CD4-positive, CD25-positive, alpha-beta regulatory T cell (primary cell): ENCODE data around the gene TPK1. TPM values are rescaled to one million over a fixed set of nuclear protein-coding genes. Genes with fewer than 3 reads are reported as not detected.
"Not testable (repeated sequence)": the region's sequence is repeated elsewhere in the genome, so short reads cannot be mapped to it uniquely, and the experiment has no call there.

ENCODE experiments used
- ATAC-seq, 2 donors: fragments of 150-1000 bp; cut with Tn5 transposase; one replicate each; pipeline ENCODE4 v1.10.0; 2021; ENCODE audit warnings: low read depth in 2 of 2, moderate number of reproducible peaks in 2 of 2, moderate library complexity in 1 of 2
- DNase-seq, 3 donors: peaks; one replicate each; pipeline versions ENCODE4 v3.0.0 to v3.0.0-alpha.2; 2012 to 2022; ENCODE audit warnings: mixed read lengths in 1 of 3
- H3K27ac ChIP-seq: one replicate; pipeline ENCODE4 v1.7.0; 2013; ENCODE audit warnings: mild to moderate bottlenecking, low read length; ENCODE audit not compliant: insufficient read depth, poor library complexity, severe bottlenecking
- H3K27me3 ChIP-seq: one replicate; pipeline ENCODE4 v1.7.0; 2013; ENCODE audit warnings: low read length; ENCODE audit not compliant: control insufficient read depth, insufficient read depth
- H3K36me3 ChIP-seq: one replicate; pipeline ENCODE4 v1.7.0; 2013; ENCODE audit warnings: mild to moderate bottlenecking, low read length, moderate library complexity; ENCODE audit not compliant: control insufficient read depth, insufficient read depth
- H3K4me1 ChIP-seq: 2 replicates; pipeline ENCODE4 v1.7.0; 2013; ENCODE audit warnings: mild to moderate bottlenecking, low read length; ENCODE audit not compliant: insufficient read depth, control insufficient read depth, poor library complexity, severe bottlenecking
- H3K4me3 ChIP-seq: one replicate; pipeline ENCODE4 v1.7.0; 2013; ENCODE audit warnings: low read depth, mild to moderate bottlenecking, low read length, moderate library complexity
- H3K9me3 ChIP-seq, 2 experiments: 1 replicate in 1 of 2; 2 replicates in 1 of 2; pipeline ENCODE4 v1.7.0; 2013; ENCODE audit warnings: low read length in 2 of 2, mild to moderate bottlenecking in 1 of 2, moderate library complexity in 1 of 2; ENCODE audit not compliant: control insufficient read depth in 2 of 2
- H3K27ac Mint-ChIP-seq, 3 donors: one replicate each; pipeline ENCODE4 v1.8.0; 2020 to 2022; ENCODE audit warnings: mild to moderate bottlenecking in 3 of 3, mixed read lengths in 3 of 3, moderate library complexity in 2 of 3
- H3K27me3 Mint-ChIP-seq: one replicate; pipeline ENCODE4 v1.8.0; 2022; ENCODE audit warnings: mild to moderate bottlenecking, mixed read lengths
- H3K36me3 Mint-ChIP-seq: one replicate; pipeline ENCODE4 v1.8.0; 2020; ENCODE audit warnings: mixed read lengths
- H3K4me1 Mint-ChIP-seq, 4 donors: one replicate each; pipeline ENCODE4 v1.8.0; 2020 to 2022; ENCODE audit warnings: mixed read lengths in 4 of 4, mild to moderate bottlenecking in 1 of 4
- H3K4me3 Mint-ChIP-seq, 4 donors: one replicate each; pipeline ENCODE4 v1.8.0; 2020 to 2022; ENCODE audit warnings: mild to moderate bottlenecking in 4 of 4, mixed read lengths in 4 of 4, moderate library complexity in 3 of 4
- H3K9me3 Mint-ChIP-seq, 7 donors: one replicate each; pipeline ENCODE4 v1.8.0; 2020 to 2022; ENCODE audit warnings: mixed read lengths in 7 of 7, mild to moderate bottlenecking in 3 of 7, moderate library complexity in 2 of 7
- polyA plus RNA-seq, 4 donors: library from polyadenylated mRNA; unstranded; fragments of 300-500 nt; fragmentation: Illumina TruSeq; gene quantifications; one replicate each; pipeline ENCODE4 v1.2.3, GENCODE V29; 2021
- total RNA-seq: library from RNA; stranded (reverse); gene quantifications from one replicate; pipeline ENCODE4 v1.2.3, GENCODE V29; 2022

Gene TPK1
- total and polyA plus RNA-seq, 5 donors from 2014 or later = 30.5 to 38.8 (median 31.6) TPM

GRCh38 chr7:144812379-144813283, 23.2 kb downstream of the TPK1 start:
- H3K36me3 Mint-ChIP-seq = peaks cover 13% of the 10 kb centered on the region
- H3K27me3 Mint-ChIP-seq = no peaks in the 10 kb centered on the region

GRCh38 chr7:144805627-144806239, 30.1 kb downstream of the TPK1 start:
- Mint-ChIP-seq H3K27ac (no peak overlapping the region), H3K9me3 (peaks cover 0 to 3% (median 0%) of the 10 kb centered on the region in 7 donors), H3K36me3 (peaks cover 37% of the 10 kb centered on the region), H3K4me1 (peaks cover 27 to 73% (median 47%) of the 10 kb centered on the region in 4 donors), H3K4me3 (no peak overlapping the region), H3K27me3 (no peaks in the 10 kb centered on the region)
- H3K4me1 ChIP-seq = peaks cover 19% of the 10 kb centered on the region
- ATAC-seq (no peak), DNase-seq (no peak)
- no peaks in the 10 kb centered on the region for H3K9me3 ChIP-seq
- no peaks in the 10 kb centered on the region for H3K27me3 ChIP-seq
- H3K27ac ChIP-seq = no peak overlapping the region
- peaks cover 2% of the 10 kb centered on the region for H3K36me3 ChIP-seq
- H3K4me3 ChIP-seq = no peak overlapping the region

More at GRCh38 chr7:144812379-144813283, 23.2 kb downstream of the TPK1 start:
- Histone ChIP-seq H3K4me1 (peaks cover 42% of the 10 kb centered on the region), H3K4me3 (peak overlapping the region; percentile 81), H3K27ac (peak overlapping the region; percentile 79), H3K36me3 (no peaks in the 10 kb centered on the region), H3K9me3 (no peaks in the 10 kb centered on the region), H3K27me3 (no peaks in the 10 kb centered on the region)
- Mint-ChIP-seq H3K9me3 (peaks cover 0 to 2% (median 0%) of the 10 kb centered on the region in 7 donors), H3K4me1 (peaks cover 41 to 75% (median 60%) of the 10 kb centered on the region in 4 donors), H3K27ac (peak overlapping the region; percentile 91 to 95 (median 91)), H3K4me3 (peak overlapping the region; percentile 47 to 80 (median 76))
- ATAC-seq (peak; percentile 91 to 95), DNase-seq (peak; percentile 14 to 88 (median 66))

DNA sequence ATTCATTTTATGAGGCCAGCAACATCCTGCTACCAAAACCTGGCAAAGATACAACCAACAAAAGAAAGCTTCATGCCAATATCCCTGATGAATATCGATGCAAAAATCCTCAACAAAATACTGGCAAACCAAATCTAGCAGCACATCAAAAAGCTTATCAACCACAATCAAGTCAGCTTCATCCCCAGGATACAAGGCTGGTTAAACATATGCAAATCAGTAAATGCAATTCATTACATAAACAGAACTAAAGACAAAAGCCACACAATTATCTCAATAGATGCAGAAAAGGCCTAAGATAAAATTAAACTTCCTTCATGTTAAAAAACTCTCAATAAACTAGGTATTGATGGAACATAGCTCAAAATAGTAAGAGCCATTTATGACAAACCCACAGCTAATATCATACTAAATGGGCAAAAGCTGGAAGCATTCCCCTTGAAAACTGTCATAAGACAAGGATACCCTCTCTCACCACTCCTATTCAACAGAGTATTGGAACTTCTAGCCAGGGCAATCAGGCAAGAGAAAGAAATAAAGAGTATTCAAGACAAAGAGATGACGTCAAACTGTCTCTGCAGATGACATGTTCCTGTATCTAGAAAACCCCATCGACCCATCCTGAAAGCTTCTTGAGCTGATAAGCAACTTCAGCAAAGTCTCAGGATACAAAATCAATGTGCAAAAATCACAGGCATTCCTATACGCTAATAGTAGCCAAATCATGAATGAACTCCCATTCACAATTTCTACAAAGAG, 35.0 kb downstream of the TPK1 start:
- H3K27me3 Mint-ChIP-seq, H3K9me3 ChIP-seq, DNase-seq, H3K36me3 ChIP-seq, H3K27me3 ChIP-seq, H3K4me3 ChIP-seq, ATAC-seq, H3K4me3 Mint-ChIP-seq, H3K27ac ChIP-seq, H3K4me1 ChIP-seq: not testable (repeated sequence)
- Mint-ChIP-seq H3K4me1 (peaks cover 24 to 69% (median 41%) of the 10 kb centered on the region in 4 donors), H3K36me3 (peaks cover 55% of the 10 kb centered on the region), H3K27ac (peak overlapping the region in 1 of 3 donors; percentile 29), H3K9me3 (peaks cover 0 to 13% (median 4%) of the 10 kb centered on the region in 7 donors)

DNA sequence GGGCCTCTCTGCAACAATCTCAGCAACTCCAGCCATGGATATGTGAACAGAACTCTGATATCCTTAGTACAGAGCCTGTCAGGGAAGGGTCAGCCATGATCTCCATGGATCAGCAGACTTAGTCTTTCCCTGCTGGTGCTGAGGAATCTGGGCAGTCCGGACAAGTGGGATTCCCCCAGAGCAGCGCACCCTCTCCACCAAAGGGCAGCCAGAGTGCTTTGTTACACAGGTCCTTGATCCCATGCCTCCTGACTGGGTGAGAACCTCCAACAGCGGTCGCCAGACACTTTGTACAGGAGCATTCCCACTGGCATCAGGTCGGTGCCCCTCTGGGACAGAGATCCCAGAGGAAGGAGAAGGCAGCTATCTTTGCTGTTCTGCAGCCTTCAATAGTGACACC, 38.9 kb downstream of the TPK1 start:
- ATAC-seq = no peak
- H3K4me1 Mint-ChIP-seq = peaks cover 18 to 55% (median 31%) of the 10 kb centered on the region in 4 donors
- H3K27ac Mint-ChIP-seq = no peak overlapping the region
- no peaks in the 10 kb centered on the region for H3K27me3 Mint-ChIP-seq
- Histone ChIP-seq H3K36me3 (peaks cover 3% of the 10 kb centered on the region), H3K4me3 (no peak overlapping the region), H3K27me3 (no peaks in the 10 kb centered on the region), H3K9me3 (no peaks in the 10 kb centered on the region), H3K27ac (no peak overlapping the region), H3K4me1 (no peaks in the 10 kb centered on the region)
- peaks cover 39% of the 10 kb centered on the region for H3K36me3 Mint-ChIP-seq
- no peak for DNase-seq
- H3K9me3 Mint-ChIP-seq = peaks cover 0 to 13% (median 2%) of the 10 kb centered on the region in 7 donors
- H3K4me3 Mint-ChIP-seq = no peak overlapping the region

GRCh38 chr7:144792050-144792449, 43.8 kb downstream of the TPK1 start:
- Histone ChIP-seq H3K36me3 (peaks cover 3% of the 10 kb centered on the region), H3K4me3 (no peak overlapping the region), H3K4me1 (no peaks in the 10 kb centered on the region), H3K9me3 (no peaks in the 10 kb centered on the region), H3K27ac (no peak overlapping the region), H3K27me3 (no peaks in the 10 kb centered on the region)
- Mint-ChIP-seq H3K36me3 (peaks cover 10% of the 10 kb centered on the region), H3K4me1 (peaks cover 11 to 26% (median 17%) of the 10 kb centered on the region in 4 donors), H3K9me3 (peaks cover 0 to 1% (median 0%) of the 10 kb centered on the region in 7 donors), H3K4me3 (no peak overlapping the region), H3K27ac (no peak overlapping the region), H3K27me3 (no peaks in the 10 kb centered on the region)
- ATAC-seq (no peak), DNase-seq (no peak)

DNA sequence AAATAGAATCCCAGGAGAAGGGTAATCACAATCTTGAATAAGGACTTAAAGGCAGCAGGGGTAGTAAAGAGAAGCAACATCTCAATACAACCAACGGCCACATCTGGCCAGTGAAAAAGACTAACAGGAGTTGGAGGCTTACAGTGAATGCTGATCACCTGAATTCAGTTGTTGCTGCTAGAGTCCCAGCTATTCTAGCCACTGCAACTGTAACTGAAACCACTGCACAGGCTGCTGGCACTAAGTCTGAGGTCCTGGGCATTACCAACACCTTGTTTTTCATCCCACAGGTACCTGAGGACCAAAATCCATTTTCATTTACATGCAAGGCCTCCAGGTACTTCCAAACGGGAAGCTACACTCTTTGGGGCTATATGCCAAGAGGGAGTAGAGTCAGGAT, 44.4 kb downstream of the TPK1 start:
- Histone ChIP-seq H3K27ac (no peak overlapping the region), H3K4me3 (no peak overlapping the region), H3K27me3 (no peaks in the 10 kb centered on the region), H3K9me3 (no peaks in the 10 kb centered on the region), H3K36me3 (peaks cover under 1% of the 10 kb centered on the region), H3K4me1 (no peaks in the 10 kb centered on the region)
- Mint-ChIP-seq H3K27me3 (no peaks in the 10 kb centered on the region), H3K27ac (peak overlapping the region in 1 of 3 donors; percentile 50), H3K9me3 (peaks cover 0 to 1% (median 0%) of the 10 kb centered on the region in 7 donors), H3K4me1 (peaks cover 16 to 30% (median 20%) of the 10 kb centered on the region in 4 donors), H3K36me3 (peaks cover 10% of the 10 kb centered on the region), H3K4me3 (no peak overlapping the region)
- ATAC-seq (no peak), DNase-seq (no peak)

GRCh38 chr7:144787127-144787526, 48.7 kb downstream of the TPK1 start:
- Histone ChIP-seq H3K4me3 (no peak overlapping the region), H3K9me3 (no peaks in the 10 kb centered on the region), H3K27me3 (no peaks in the 10 kb centered on the region), H3K27ac (no peak overlapping the region), H3K4me1 (no peaks in the 10 kb centered on the region), H3K36me3 (no peaks in the 10 kb centered on the region)
- H3K27ac Mint-ChIP-seq = peak overlapping the region in 1 of 3 donors; percentile 72
- ATAC-seq = no peak
- no peaks in the 10 kb centered on the region for H3K9me3 Mint-ChIP-seq
- no peaks in the 10 kb centered on the region for H3K27me3 Mint-ChIP-seq
- H3K36me3 Mint-ChIP-seq = peaks cover 4% of the 10 kb centered on the region
- no peak overlapping the region for H3K4me3 Mint-ChIP-seq
- DNase-seq = peak in 1 of 3 donors; percentile 9
- H3K4me1 Mint-ChIP-seq = peaks cover 26 to 35% (median 31%) of the 10 kb centered on the region in 4 donors
